ENCODE measurements around the gene ANAPC2. TPM values are rescaled to one million over a fixed set of nuclear protein-coding genes. Genes with fewer than 3 reads are reported as not detected.

ANAPC2 gene
- total RNA-seq, 1 experiment from 2014 or later: 38.7 TPM

DNA sequence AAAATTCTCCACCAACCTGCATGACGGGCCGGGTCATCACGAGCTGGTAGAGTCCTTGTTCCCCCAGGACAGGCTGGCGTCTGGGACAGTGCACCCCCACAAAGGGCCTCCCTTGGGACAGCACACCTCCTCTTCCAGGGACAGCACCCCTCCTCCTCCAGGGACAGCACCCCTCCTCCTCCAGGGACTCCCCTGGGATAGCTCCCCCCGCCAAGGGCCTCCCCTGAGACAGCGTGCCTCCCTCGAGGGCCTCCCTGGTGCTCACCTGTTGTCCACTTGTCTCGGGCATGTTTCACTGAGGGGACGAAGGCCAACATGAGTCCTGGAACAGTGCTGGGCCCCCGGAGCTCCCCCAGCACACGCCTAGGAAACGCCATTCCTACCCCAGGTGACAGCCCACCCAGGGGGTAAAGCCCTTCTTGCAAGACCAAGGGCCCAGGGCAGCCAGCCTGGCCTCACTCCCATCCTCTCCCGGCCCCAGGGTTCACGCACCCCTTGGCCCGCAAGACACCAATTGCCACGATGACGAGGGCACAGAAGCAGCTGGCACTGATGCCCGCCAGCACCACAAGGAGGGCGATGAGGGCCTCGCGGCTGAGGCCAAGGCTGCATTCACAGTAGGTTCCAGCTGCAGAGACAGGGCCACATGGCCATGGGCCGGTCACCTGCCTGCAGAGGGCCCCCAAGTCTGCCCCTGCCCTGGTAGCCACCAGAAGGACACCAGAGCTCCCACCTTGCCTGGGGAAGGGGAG, 17.0 kb downstream of the ANAPC2 start:
- no peak overlapping the region for H3K27ac ChIP-seq
- H3K36me3 ChIP-seq: no peaks in the 10 kb centered on the region
- H3K4me1 ChIP-seq: peaks cover 48% of the 10 kb centered on the region
- H3K27me3 ChIP-seq: peaks cover 18% of the 10 kb centered on the region
- no peaks in the 10 kb centered on the region for H3K9me3 ChIP-seq (replicated peaks)
- no peak overlapping the region for H3K4me3 ChIP-seq
- DNase-seq: no peak

DNA sequence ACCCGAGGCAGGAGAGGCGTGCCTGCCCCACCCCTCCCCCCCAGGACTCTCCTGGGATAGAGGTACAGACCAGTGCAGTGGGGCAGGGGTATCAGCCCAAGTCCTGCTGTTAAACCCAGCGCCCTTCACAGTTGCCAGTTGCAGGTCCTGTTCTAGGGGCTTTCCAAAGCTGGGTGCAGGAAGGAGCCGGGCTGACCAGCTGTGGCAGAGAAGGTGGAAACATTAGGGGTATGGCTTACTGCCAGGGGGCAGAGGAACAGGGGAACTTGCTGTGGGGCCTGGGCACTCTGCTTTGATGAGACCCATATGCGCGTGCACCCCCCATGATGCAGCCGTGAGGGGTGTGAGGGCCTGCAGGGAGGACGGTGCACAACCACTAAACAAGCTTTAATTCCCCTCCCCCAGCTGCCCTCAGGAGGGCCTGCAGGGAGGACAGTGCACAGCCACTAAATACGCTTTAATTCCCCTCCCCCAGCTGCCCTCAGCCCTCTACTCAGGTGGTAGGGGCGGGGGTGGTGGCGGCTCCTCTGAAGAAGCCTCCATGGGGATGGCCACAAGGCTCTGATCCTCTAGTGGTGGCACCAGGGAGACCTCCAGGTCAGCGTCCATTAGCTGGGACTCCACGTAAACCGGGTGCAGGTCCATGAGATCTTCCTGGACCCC, 17.7 kb downstream of the ANAPC2 start:
- Histone ChIP-seq H3K4me3 (no peak overlapping the region), H3K9me3 (replicated peaks) (no peaks in the 10 kb centered on the region), H3K27ac (no peak overlapping the region), H3K36me3 (no peaks in the 10 kb centered on the region), H3K27me3 (peaks cover 25% of the 10 kb centered on the region), H3K4me1 (peaks cover 55% of the 10 kb centered on the region)
- no peak for DNase-seq

DNA sequence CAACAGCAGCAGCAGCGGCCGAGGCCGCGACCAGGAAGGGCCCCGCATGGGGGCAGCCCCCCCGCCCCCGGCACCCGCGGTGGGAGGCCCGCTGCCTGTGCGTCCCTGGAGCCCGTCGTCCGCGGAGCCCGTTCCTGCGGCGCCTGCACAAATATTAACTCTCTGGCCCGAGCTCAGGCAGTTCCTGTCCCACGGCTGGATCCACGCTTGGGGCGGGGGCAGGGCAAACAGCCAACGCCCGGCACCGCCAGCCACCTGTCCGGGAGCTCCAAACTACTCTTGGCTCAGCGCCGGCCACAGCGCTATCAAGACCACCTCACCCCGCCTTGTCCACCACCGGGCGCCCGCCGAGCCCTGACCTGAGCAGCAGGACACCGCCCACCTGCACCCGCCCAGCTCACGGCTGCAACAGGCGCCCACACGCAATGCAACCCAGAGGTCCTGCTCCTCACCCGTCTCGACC, 18.4 kb downstream of the ANAPC2 start, which contains the start of gene LRRC26:
LRRC26 (minus strand) TSS at position 156 of the 463 bp plus-strand sequence; CDS start at position 48, 108 bp downstream.
- no peaks in the 10 kb centered on the region for H3K36me3 ChIP-seq
- peaks cover 62% of the 10 kb centered on the region for H3K4me1 ChIP-seq
- no peak within 1 kb of the TSS for H3K27ac ChIP-seq
- H3K9me3 ChIP-seq (replicated peaks): no peaks in the 10 kb centered on the region
- peak in 1 of 2 experiments; percentile 42 for DNase-seq
- H3K4me3 ChIP-seq: peak within 1 kb of the TSS; percentile 11
- peaks cover 32% of the 10 kb centered on the region for H3K27me3 ChIP-seq

DNA sequence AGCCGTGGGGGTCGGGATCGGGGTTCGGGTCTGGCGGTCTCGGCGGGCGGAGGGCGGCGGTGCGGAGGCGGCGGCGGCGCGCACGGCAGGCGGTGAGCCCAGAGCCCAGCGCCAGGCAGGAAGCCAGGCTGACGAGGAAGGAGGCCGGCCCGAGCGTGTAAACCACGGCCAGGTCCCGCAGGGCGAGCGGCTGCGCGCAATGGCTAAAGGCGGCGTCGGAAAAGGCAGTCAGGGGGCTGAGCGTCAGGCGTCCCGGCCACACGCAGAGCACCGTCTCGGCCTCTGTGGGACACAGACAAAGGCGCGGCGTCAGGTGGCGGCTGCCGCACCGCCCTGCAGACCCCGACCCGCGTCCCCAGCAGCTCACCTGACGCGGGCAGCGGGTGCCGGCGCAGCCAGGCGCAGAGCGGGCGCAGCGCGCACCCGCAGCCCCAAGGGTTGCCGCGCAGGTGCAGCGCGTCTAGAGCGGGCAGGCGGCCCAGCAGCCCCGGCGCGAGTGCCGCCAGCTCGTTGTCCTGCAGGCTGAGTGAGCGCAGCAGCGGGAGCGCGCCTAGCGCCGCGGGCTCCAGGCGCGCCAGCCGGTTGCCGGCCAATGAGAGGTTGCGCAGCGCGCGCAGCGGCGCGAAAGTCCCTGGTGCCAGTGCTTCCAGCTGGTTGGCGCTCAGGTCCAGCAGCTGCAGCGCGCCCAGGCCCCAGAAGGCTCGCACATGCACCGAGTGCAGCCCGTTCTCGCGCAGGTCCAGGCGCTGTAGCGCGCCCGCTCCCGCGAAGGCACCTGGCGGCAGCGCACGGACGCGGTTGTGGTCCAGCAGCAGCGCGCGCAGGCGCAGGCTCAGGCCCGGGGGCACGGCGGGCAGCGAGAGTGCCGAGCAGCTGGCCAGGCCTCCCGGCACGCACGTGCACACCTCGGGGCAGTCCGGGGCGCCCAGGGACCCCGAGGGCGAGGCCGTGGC, 19.2 kb downstream of the ANAPC2 start:
- Histone ChIP-seq H3K9me3 (replicated peaks) (no peaks in the 10 kb centered on the region), H3K27me3 (peaks cover 38% of the 10 kb centered on the region), H3K4me1 (peaks cover 68% of the 10 kb centered on the region), H3K4me3 (peak overlapping the region; percentile 11), H3K36me3 (no peaks in the 10 kb centered on the region), H3K27ac (no peak overlapping the region)
- peak; percentile 73 to 77 for DNase-seq

DNA sequence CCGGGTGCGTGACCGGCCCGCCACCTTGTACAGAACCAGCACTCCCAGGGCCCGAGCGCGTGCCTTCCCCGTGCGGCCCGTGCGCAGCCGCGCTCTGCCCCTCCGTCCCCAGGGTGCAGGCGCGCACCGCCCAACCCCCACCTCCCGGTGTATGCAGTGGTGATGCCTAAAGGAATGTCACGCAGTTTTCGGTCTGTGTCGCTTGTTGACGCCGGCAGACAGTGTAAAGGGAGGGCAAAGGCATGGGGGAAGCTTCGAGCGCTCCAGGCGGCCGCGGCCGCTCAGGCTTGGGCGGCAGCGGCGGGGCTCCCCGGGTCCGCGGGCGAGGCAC, 19.8 kb downstream of the ANAPC2 start:
- peaks cover 38% of the 10 kb centered on the region for H3K27me3 ChIP-seq
- DNase-seq: peak in 1 of 2 experiments; percentile 37

DNA sequence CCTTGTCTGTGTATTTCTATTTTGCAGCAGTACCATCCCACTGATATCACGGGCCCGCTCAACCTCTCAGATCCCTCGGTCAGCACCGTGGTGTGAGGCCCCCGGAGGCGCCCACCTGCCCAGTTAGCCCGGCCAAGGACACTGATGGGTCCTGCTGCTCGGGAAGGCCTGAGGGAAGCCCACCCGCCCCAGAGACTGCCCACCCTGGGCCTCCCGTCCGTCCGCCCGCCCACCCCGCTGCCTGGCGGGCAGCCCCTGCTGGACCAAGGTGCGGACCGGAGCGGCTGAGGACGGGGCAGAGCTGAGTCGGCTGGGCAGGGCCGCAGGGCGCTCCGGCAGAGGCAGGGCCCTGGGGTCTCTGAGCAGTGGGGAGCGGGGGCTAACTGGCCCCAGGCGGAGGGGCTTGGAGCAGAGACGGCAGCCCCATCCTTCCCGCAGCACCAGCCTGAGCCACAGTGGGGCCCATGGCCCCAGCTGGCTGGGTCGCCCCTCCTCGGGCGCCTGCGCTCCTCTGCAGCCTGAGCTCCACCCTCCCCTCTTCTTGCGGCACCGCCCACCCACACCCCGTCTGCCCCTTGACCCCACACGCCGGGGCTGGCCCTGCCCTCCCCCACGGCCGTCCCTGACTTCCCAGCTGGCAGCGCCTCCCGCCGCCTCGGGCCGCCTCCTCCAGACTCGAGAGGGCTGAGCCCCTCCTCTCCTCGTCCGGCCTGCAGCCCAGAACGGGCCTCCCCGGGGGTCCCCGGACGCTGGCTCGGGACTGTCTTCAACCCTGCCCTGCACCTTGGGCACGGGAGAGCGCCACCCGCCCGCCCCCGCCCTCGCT, 20.4 kb downstream of the ANAPC2 start:
- H3K4me3 ChIP-seq: peak overlapping the region; percentile 49
- H3K27ac ChIP-seq: no peak overlapping the region
- H3K36me3 ChIP-seq: no peaks in the 10 kb centered on the region
- peaks cover 38% of the 10 kb centered on the region for H3K27me3 ChIP-seq
- H3K4me1 ChIP-seq: peaks cover 64% of the 10 kb centered on the region
- peak; percentile 72 to 84 for DNase-seq
- no peaks in the 10 kb centered on the region for H3K9me3 ChIP-seq (replicated peaks)

More for the DNA sequence above, 19.8 kb downstream of the ANAPC2 start:
- Histone ChIP-seq H3K27ac (no peak overlapping the region), H3K9me3 (replicated peaks) (no peaks in the 10 kb centered on the region), H3K4me3 (peak overlapping the region; percentile 11), H3K4me1 (peaks cover 68% of the 10 kb centered on the region), H3K36me3 (no peaks in the 10 kb centered on the region)

DNA sequence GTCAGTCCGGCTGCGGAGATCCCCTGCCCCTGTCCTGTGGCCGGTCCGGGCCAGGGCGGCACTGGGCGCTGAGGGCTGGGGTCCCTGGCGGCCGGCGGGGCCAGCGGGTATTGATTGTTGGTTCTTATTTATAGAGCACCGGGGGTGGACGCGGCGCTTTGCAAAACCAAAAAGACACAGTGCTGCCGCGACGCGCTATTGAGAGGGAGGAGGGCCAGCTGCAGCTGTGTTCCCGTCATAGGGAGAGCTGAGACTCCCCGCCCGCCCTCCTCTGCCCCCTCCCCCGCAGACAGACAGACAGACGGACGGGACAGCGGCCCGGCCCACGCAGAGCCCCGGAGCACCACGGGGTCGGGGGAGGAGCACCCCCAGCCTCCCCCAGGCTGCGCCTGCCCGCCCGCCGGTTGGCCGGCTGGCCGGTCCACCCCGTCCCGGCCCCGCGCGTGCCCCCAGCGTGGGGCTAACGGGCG, 21.0 kb downstream of the ANAPC2 start:
- no peaks in the 10 kb centered on the region for H3K36me3 ChIP-seq
- no peaks in the 10 kb centered on the region for H3K9me3 ChIP-seq (replicated peaks)
- H3K27ac ChIP-seq: no peak overlapping the region
- peaks cover 58% of the 10 kb centered on the region for H3K4me1 ChIP-seq
- peak; percentile 57 to 61 for DNase-seq
- H3K4me3 ChIP-seq: peak overlapping the region; percentile 49
- peaks cover 38% of the 10 kb centered on the region for H3K27me3 ChIP-seq

DNA sequence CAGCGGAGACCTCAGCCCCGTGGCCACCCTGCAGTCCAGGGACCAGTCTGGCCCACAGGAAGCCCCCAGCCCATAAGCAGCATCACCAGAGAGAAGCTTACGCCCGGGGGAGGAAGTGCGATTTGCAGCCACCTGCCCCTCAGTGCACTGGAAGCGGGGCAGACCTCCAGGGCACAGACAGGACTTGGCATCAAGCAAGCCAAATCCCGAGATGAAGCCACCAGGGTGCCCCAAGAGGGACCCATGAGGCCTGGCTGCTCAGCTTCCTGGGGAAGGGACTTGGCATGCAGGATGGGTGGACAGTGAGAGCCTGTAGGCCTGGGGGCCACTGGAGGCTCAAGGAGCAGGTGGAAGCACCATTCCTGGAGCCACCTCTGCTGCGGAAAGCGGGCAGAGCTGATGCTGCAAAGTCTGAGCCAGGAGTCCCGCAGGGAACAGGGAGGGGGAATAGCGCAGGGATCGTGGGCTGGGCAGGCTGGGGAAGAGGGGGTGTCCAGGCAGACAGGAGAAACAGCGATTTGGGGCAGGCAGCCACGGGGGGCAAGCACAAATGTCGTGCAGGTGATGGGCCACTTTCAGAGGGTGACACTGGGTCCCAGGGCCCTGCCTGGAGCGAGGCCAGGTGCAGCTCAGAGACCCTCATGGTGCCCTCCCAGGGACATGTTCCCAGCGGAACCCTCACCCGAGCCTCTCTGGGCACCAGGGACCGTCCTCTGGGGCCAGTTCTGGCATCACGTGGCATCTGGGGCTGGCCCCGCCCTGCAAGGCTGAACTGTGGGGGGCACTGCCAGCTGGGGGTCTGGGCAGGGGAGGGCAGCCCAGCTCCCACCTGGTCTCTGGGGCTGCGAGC, 21.8 kb downstream of the ANAPC2 start:
- DNase-seq: no peak
- H3K27ac ChIP-seq: no peak overlapping the region
- H3K27me3 ChIP-seq: peaks cover 38% of the 10 kb centered on the region

DNA sequence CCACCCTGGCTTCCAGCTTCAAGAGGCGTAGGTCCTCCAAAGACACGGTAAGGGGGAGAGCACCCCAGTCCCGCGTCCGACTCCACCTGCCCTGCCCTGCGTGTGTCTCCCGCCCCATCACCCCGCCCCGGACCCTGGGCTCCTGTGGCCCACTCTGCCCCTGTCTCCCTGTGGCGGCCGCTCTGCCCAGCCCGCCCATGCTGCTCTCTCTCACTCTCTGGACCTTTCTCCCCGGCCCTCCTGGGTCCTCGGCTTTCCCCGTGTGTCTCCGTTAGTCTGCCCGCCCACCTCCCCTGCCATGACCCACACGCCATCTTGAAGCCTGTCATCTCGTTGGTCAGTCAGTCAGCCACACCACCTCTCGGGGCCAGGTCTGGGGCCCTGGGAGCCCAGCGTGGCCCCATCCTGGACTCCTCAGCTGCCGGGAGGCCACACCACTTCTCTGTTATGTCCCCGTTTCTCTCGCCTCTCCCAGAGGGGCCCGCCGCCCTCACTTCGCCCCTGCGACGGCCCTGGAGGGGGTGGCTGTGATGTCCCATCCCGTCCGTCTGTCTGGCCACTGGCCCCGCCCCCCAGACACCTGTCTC, 23.0 kb downstream of the ANAPC2 start:
- DNase-seq: no peak
- Histone ChIP-seq H3K27me3 (peaks cover 36% of the 10 kb centered on the region), H3K9me3 (replicated peaks) (no peaks in the 10 kb centered on the region)

More for the DNA sequence above, 21.8 kb downstream of the ANAPC2 start:
- peak overlapping the region; percentile 49 for H3K4me3 ChIP-seq
- H3K4me1 ChIP-seq: peaks cover 51% of the 10 kb centered on the region
- no peaks in the 10 kb centered on the region for H3K9me3 ChIP-seq (replicated peaks)
- H3K36me3 ChIP-seq: no peaks in the 10 kb centered on the region

DNA sequence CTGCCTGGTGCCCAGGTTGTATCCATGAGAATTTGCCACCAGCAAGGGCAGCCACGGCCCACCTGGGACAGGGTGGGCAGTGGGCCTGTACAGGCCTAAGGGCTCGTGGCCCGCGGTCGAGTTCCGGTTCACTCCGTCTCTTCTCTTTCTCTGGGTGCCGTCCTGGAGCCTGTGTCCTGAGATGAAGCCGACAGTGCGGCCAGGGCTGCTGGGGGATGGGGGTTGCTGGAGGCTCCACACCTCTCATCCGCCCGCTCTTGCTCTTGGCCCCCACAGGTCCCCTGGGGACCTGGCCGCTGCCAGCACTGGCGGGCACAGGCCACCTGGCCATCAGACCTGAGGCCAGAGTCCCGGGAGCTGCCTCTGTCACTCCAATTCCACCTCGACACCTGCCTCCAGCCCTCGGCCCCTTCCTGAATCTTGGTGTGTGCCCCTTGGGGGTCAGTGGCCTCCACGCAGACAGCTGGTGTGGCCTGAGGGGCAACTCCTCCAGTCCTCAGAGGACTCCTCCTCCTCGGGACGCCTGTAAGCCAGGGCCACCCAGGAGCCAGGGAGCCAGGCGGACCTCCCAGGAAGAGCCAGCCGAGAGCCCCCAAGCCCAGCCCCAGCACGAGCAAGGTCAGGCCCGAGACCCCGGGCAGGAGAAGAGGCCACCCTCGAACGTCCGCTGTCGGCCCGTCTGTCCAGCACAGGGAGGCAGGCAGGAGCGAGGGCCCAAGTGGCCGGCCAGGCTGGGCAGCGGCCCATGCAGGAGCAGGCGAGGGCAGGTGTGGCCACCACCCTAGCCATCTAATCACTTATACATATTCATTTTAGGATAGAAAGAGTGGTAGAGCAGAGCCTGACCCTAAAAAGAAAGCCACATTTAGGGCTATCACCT, 23.8 kb downstream of the ANAPC2 start:
- H3K36me3 ChIP-seq: no peaks in the 10 kb centered on the region
- peak; percentile 85 to 89 for DNase-seq
- H3K4me3 ChIP-seq: peak overlapping the region; percentile 45
- H3K9me3 ChIP-seq (replicated peaks): no peaks in the 10 kb centered on the region
- peak overlapping the region; percentile 17; the same call in 1 of the 2 replicates for H3K27ac ChIP-seq
- peaks cover 32% of the 10 kb centered on the region for H3K27me3 ChIP-seq
- peaks cover 37% of the 10 kb centered on the region for H3K4me1 ChIP-seq

More for the DNA sequence above, 23.0 kb downstream of the ANAPC2 start:
- Histone ChIP-seq H3K27ac (no peak overlapping the region; the same call in 1 of the 2 replicates), H3K36me3 (no peaks in the 10 kb centered on the region), H3K4me1 (peaks cover 44% of the 10 kb centered on the region), H3K4me3 (peak overlapping the region; percentile 45)

DNA sequence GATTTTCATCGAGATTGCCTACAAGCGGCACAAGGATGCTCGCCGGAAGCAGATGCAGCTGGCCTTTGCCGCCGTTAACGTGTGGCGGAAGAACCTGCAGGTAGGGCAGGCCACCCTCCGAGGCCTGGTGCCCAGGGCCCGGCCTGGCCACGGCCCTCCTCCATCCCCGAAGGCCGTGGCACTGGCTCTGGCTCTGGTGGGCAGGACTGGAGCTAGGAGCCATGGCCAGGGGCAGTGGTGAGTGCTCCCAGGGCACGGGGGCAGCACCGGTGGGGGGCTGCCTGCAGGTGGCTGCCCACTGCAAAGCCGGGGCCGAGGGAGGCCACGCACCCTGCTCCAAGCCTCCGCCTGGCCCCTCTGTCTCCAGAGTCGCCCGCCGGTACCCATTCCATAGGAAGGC, 24.6 kb downstream of the ANAPC2 start:
- Histone ChIP-seq H3K4me3 (no peak overlapping the region), H3K9me3 (replicated peaks) (no peaks in the 10 kb centered on the region), H3K4me1 (peaks cover 43% of the 10 kb centered on the region), H3K27me3 (peaks cover 32% of the 10 kb centered on the region), H3K36me3 (no peaks in the 10 kb centered on the region), H3K27ac (no peak overlapping the region)
- DNase-seq: no peak

DNA sequence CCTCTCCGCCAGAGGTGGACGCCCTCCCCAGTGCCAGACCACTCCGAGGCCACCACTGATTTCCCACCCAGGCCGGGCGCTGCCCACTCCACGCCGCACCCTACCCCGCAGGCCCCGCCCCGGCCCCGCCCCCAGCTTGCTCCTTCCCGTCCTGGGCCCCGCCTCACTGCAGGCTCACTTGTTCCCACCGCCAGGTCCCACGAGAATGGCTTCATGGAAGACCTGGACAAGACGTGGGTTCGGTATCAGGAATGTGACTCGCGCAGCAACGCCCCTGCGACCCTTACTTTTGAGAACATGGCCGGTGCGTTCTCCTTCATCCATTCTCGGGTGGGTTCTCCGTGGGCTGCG, 25.0 kb downstream of the ANAPC2 start:
- H3K4me1 ChIP-seq: peaks cover 48% of the 10 kb centered on the region
- H3K27ac ChIP-seq: no peak overlapping the region
- H3K36me3 ChIP-seq: no peaks in the 10 kb centered on the region
- H3K9me3 ChIP-seq (replicated peaks): no peaks in the 10 kb centered on the region
- peaks cover 32% of the 10 kb centered on the region for H3K27me3 ChIP-seq
- no peak for DNase-seq
- no peak overlapping the region for H3K4me3 ChIP-seq
